NOMO-1 treated with DMSO at 0.1 percent for 48 hours (cell line): Measurements from ENCODE around the gene OOSP4B.
"Not testable (repeated sequence)": the region's sequence is repeated elsewhere in the genome, so short reads cannot be mapped to it uniquely, and the experiment has no call there.

Source experiments
- DNase-seq: peaks from one replicate; lab custom pipeline; 2025; ENCODE audit not compliant: unreplicated experiment; lab: John Stamatoyannopoulos, UW

Gene OOSP4B

GRCh38 chr11:60016881-60017280 lies at the start of gene OOSP4B:
Gene OOSP4B (plus strand): TSS chr11:60017181.
- no peak for DNase-seq

GRCh38 chr11:59967677-59968394 lies 49.1 kb upstream of the OOSP4B start:
- no peak for DNase-seq

DNA sequence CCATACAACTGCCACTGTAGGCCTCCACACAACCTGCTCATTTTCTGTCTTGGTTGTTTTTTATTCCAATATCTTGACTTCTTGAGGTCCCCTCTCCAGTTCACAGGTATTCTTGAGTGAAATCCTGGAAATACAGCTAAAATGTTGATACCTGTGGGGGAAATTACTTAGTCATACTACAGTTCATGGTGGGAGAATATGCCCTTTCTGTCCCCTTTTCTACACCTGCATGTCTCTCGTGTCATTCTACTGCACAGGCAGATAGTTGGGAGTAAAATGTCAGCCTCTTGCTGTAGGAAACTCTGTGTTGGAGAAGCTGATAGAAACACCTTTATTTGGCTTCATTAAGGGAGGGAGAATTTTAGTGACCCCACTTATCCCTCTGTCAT lies 48.6 kb upstream of the OOSP4B start:
- DNase-seq, result no peak

DNA sequence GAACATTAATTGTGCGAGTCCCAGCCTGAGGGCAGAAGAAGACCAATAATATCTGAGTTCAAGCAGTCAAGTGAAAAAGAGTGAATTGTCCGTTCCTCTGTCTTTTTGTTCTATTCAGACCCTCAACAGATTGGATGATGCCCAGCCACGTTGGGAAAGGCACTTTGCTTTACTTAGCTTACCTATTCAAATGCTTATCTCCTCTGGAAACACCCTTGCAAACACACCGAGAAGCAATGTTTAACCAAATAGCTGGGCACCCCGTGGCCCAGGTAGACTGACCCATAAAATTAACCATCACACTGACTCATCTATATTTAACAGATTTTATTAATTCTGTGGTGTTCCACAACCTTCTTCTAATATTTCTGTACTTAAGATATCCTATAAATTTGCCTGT lies 43.9 kb upstream of the OOSP4B start:
- DNase-seq, result no peak

GRCh38 chr11:59981106-59981770 lies 35.7 kb upstream of the OOSP4B start:
- no peak for DNase-seq

- DNase-seq, result not testable (repeated sequence)
Measured at GRCh38 chr11:59982037-59982436, 34.9 kb upstream of the OOSP4B start.

GRCh38 chr11:59983212-59983611 lies 33.8 kb upstream of the OOSP4B start:
- DNase-seq, result no peak

- DNase-seq, result no peak
Measured at GRCh38 chr11:59984368-59984767, 32.6 kb upstream of the OOSP4B start.

- no peak for DNase-seq
Measured at GRCh38 chr11:59990421-59990820, 26.6 kb upstream of the OOSP4B start.

DNA sequence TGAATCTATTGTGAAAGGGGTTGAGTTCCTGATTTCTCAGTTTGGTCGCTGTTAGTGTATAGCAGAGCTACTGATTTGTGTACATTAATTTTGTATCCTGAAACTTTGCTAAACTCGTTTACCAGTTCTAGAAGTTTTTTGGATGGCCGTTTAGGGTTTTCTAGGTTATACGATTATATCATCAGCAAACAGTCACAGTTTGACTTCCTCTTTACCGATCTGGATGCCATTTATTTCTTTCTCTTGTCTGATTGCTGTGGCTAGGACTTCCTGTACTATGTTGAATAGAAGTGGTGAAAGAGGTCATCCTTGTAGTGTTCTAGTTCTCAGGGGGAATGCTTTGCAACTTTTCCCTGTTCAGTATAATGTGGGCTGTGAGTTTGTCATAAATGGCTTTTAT lies 24.6 kb upstream of the OOSP4B start:
- no peak for DNase-seq

- DNase-seq, result no peak
Measured at GRCh38 chr11:59997800-59998199, 19.2 kb upstream of the OOSP4B start.

DNA sequence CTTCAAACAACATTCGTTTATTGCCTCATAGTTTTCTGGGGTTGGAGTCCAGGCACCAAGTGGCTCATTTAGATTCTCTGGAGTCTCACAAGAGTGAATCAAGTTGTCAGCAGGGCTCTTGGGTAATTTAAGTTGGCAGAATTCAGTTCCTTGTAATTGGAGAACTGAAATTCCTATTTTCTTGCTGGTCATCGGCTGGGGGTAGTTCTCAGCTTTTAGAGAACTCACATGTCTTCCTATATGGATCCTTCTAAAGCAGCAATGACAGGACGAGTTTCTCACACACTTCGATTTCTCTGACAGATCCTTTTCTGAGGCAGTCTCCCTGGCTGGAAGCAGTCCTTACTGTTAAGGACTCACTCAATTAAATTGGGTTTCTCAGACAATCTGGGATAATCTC lies 17.3 kb upstream of the OOSP4B start:
- no peak for DNase-seq

GRCh38 chr11:60003729-60004128 lies 13.3 kb upstream of the OOSP4B start:
- no peak for DNase-seq

DNA sequence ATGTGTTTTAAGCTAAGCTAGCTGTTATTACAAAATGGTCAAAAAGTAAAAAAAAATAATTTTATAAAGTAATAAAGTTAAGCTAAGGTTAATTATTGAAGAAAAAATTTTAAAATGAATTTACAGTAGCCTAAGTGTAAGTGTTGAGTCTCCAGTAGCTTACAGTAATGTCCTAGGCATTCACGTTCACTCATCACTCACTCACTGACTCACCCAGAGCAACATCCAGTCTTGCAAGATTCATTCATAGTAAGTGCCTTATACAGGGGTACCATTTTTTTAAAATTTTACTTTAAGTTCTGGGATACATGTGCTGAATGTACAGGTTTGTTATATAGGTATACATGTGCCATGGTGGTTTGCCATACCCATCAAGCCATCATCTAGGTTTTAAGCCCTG lies 11.6 kb upstream of the OOSP4B start:
- DNase-seq, result no peak

GRCh38 chr11:60018058-60018457 lies 1.1 kb downstream of the OOSP4B start:
- no peak for DNase-seq

DNA sequence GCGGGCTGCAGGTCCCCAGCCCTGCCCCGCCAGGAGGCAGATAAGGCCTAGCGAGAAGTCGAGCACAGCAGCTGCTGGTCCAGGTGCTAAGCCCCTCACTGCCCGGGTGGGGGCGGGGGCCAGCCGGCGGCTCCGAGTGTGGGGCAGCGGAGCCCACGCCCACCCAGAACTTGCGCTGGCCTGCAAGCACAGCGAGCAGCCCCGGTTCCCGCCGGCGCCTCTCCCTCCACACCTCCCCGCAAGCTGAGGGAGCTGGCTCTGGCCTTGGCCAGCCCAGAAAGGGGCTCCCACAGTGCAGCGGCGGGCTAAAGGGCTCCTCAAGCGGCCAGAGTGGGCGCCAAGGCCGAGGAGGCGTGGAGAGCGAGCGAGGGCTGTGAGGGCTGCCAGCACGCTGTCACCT lies 3.4 kb downstream of the OOSP4B start:
- not testable (repeated sequence) for DNase-seq

GRCh38 chr11:60029015-60029632 lies 12.1 kb downstream of the OOSP4B start:
- no peak for DNase-seq

DNA sequence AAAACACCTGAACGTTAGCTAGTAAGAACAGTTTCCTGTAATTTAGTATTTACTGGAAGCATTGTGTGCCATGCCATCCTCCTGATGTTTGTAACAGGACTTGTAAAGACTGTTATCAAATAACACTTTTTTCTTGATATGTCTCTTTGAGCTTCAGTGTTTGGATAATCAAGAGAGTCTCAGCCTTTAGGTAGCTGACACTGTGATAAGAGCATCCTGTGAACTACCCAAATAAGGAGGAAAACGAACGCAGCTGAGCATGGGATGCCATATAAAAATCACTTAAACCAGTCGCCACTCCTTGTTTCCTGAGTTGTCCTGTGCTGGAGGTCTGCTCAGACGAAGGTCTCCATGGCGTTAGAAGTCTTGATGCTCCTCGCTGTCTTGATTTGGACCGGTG lies 23.1 kb downstream of the OOSP4B start, which contains the start of gene OOSP2:
Gene OOSP2, plus strand, starts transcription at position 301 of the 400 bp plus-strand sequence. Its CDS starts 51 bp downstream, at position 352.
- no peak for DNase-seq

- not testable (repeated sequence) for DNase-seq
Measured at GRCh38 chr11:60050422-60050821, 33.4 kb downstream of the OOSP4B start.

DNA sequence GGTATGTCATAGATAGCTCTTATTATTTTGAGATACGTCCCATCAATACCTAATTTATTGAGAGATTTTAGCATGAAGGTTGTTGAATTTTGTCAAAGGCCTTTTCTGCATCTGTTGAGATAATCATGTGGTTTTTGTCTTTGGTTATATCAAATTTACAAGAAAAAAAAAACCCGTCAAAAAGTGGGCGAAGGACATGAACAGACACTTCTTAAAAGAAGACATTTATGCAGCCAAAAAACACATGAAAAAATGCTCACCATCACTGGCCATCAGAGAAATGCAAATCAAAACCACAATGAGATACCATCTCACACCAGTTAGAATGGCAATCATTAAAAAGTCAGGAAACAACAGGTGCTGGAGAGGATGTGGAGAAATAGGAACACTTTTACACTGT lies 33.9 kb downstream of the OOSP4B start:
- DNase-seq, result not testable (repeated sequence)

GRCh38 chr11:60056349-60056969 lies 39.5 kb downstream of the OOSP4B start, which contains the start of gene MS4A3:
Gene MS4A3 (plus strand): TSS chr11:60056665. CDS start chr11:60061161, 4,496 bp downstream.
- DNase-seq, result peak; percentile 85

- DNase-seq, result no peak
Measured at GRCh38 chr11:60059052-60059451, 42.1 kb downstream of the OOSP4B start.
